ENCODE results near the gene SLC22A7. TPM values are rescaled to one million over a fixed set of nuclear protein-coding genes. Genes with fewer than 3 reads are reported as not detected.

Gene SLC22A7
- total RNA-seq, 4 donors from 2014 or later = not detected

DNA sequence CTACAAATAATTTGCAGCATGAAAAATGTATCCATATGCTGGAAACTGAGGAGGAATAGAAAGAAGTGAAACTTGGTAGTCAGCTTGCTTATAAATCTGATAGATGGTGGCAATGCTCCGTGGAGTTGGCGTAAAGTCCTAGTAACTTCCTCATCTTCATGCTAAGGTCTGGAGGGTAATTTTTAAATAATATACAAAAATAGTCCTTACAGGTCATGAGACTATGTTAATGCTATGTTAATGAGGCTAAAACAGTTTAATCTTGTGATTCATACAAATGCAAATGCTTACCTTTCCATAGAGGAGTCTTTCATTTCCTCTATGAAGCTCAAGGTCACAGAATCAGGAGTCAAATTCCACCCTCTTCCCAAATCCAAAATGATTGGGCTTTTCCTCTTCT lies 20.0 kb downstream of the SLC22A7 start:
- H3K4me1 ChIP-seq = no peaks in the 10 kb centered on the region
- no peak overlapping the region for H3K27ac ChIP-seq
- no peaks in the 10 kb centered on the region for H3K27me3 ChIP-seq
- no peak overlapping the region for H3K4me3 ChIP-seq
- no peaks in the 10 kb centered on the region for H3K9me3 ChIP-seq
- no peak for DNase-seq (ENCODE audit: low spot score in 2 of 2)
- 76 to 97% methylated on average over 2 of the region's 2 CpGs for WGBS, 2 donors
- TF ChIP-seq CTCF (IDR thresholded peaks at IDR 0.05) (no peak), EP300 (IDR thresholded peaks at IDR 0.05) (no peak), POLR2A (IDR thresholded peaks at IDR 0.05) (no peak)
- H3K36me3 ChIP-seq = peaks cover 0 to 24% (median 0%) of the 10 kb centered on the region in 3 donors

- no peak for DNase-seq (ENCODE audit: low spot score in 2 of 2)
- WGBS, 2 donors = 67 to 84% methylated on average over 1 of the region's 1 CpG
Measured at GRCh38 chr6:43325876-43326275, 27.8 kb downstream of the SLC22A7 start.

DNA sequence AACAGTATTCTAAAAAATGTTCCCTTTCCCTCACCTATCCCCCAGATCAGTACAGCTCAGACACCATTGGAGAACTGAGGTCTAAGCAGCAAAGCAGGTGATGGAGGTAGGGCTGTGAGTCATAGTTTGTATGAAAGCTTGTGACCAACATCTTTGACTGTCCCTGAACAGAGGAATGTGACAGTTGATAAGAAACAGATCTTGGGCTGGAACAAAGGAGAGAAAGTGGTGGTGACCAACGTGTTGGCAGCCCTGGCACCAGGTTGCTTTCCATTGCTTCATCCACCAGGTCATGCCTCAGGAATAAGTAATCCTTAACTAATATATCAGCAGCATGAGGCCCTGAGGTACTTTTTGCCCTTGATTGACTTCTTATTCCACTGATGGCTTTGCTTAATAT lies 30.5 kb downstream of the SLC22A7 start:
- WGBS, 2 donors = 63 to 64% methylated on average over 1 of the region's 1 CpG
- H3K4me1 ChIP-seq = no peaks in the 10 kb centered on the region

More at GRCh38 chr6:43325876-43326275, 27.8 kb downstream of the SLC22A7 start:
- Histone ChIP-seq H3K9me3 (no peaks in the 10 kb centered on the region), H3K36me3 (peaks cover 0 to 55% (median 0%) of the 10 kb centered on the region in 3 donors), H3K27me3 (no peaks in the 10 kb centered on the region), H3K4me3 (no peak overlapping the region), H3K27ac (no peak overlapping the region), H3K4me1 (no peaks in the 10 kb centered on the region)
- no peak for TF ChIP-seq EP300 (IDR thresholded peaks at IDR 0.05)
- no peak for TF ChIP-seq POLR2A (IDR thresholded peaks at IDR 0.05)
- no peak for TF ChIP-seq CTCF (IDR thresholded peaks at IDR 0.05)

DNA sequence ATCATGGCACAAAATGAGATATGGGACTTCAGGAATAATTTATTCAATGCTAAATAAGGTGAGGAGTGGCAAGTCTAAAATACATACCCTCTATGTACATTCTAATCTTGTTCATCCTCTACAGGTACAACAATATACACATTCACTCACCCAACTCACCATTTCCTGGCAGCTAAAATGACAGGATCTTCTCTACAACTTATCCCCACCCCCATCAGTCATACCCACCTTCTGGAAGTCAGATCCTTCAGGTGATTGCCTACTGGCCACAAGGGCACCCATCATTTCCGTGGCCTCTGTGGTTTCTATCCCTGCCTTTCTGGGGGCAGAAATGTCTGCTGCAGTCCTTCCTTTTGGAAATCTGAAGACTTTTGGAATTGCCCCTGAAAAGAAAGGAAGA lies 33.4 kb downstream of the SLC22A7 start:
- Histone ChIP-seq H3K36me3 (peaks cover 0 to 40% (median 0%) of the 10 kb centered on the region in 3 donors), H3K4me3 (no peak overlapping the region), H3K27ac (no peak overlapping the region), H3K4me1 (peaks cover 0 to 10% (median 1%) of the 10 kb centered on the region in 4 donors), H3K27me3 (no peaks in the 10 kb centered on the region), H3K9me3 (no peaks in the 10 kb centered on the region)
- WGBS, 2 donors = 81 to 89% methylated on average over 1 of the region's 1 CpG
- no peak for DNase-seq (ENCODE audit: low spot score in 2 of 2)
- TF ChIP-seq POLR2A (IDR thresholded peaks at IDR 0.05) (no peak), EP300 (IDR thresholded peaks at IDR 0.05) (no peak), CTCF (IDR thresholded peaks at IDR 0.05) (no peak)

More for the DNA sequence above, 30.5 kb downstream of the SLC22A7 start:
- DNase-seq (ENCODE audit: low spot score in 2 of 2) = no peak
- Histone ChIP-seq H3K27ac (no peak overlapping the region), H3K4me3 (no peak overlapping the region), H3K27me3 (no peaks in the 10 kb centered on the region), H3K36me3 (peaks cover 0 to 62% (median 0%) of the 10 kb centered on the region in 3 donors), H3K9me3 (no peaks in the 10 kb centered on the region)
- TF ChIP-seq POLR2A (IDR thresholded peaks at IDR 0.05) = no peak
- TF ChIP-seq CTCF (IDR thresholded peaks at IDR 0.05) = no peak
- no peak for TF ChIP-seq EP300 (IDR thresholded peaks at IDR 0.05)

- no peaks in the 10 kb centered on the region for H3K9me3 ChIP-seq
- H3K4me1 ChIP-seq = peaks cover 0 to 10% (median 1%) of the 10 kb centered on the region in 4 donors
- no peak for DNase-seq (ENCODE audit: low spot score in 2 of 2)
- H3K4me3 ChIP-seq = no peak overlapping the region
- TF ChIP-seq CTCF (IDR thresholded peaks at IDR 0.05) (no peak), POLR2A (IDR thresholded peaks at IDR 0.05) (no peak), EP300 (IDR thresholded peaks at IDR 0.05) (no peak)
- WGBS, 2 donors = 71 to 73% methylated on average over 4 of the region's 4 CpGs
- no peaks in the 10 kb centered on the region for H3K27me3 ChIP-seq
- H3K36me3 ChIP-seq = peaks cover 0 to 36% (median 0%) of the 10 kb centered on the region in 3 donors
- no peak overlapping the region for H3K27ac ChIP-seq
Measured at GRCh38 chr6:43331891-43332290, 33.8 kb downstream of the SLC22A7 start.

Measured in tibial nerve (tissue), 4 donors.